ENCODE data around the gene MCEE.
"Not testable (repeated sequence)": the region's sequence is repeated elsewhere in the genome, so short reads cannot be mapped to it uniquely, and the experiment has no call there.

MCEE gene

DNA sequence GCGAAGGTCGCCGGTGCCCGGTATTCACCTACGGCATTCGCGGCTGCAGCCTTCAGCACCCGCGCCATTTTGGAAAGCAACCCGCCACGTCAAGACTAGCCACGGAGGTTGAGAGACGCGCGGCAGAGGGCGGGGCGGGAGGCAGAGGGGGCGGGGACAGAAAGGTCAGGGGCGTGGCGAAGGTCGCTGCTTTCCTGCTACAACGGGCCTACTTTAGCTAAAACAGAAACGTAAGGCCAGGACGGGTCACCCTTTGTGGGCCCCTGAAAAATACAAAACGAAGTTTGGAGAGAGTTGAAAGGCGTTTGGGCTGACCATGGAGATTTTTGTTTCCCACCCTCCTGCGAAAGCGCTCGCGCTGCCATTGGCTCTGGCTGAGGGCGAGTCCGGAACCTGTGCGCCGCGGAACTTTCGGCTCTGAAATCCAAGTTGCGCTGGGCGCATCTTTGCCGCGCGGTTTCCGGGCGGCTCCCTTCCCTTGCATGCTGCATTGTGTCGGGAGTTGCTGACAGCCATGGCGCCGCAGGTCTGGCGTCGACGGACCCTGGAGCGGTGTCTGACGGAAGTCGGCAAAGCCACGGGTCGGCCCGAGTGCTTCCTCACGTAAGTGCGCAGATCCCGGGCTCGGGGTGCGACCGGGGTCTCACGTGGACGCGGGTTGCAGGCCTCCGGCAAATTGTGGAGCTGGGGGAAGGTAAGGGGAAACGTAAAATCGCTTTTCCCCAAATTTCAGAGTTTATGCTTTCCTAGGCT lies at the start of gene MCEE, which contains the start of gene MPHOSPH10:
MCEE (minus strand) TSS at position 78 of the 753 bp plus-strand sequence; CDS start at position 68, 10 bp downstream.
MPHOSPH10 (plus strand) TSS at position 483 of the 753 bp plus-strand sequence; CDS start at position 515, 32 bp downstream.
- H3K36me3 ChIP-seq (ENCODE audit: control insufficient read depth, low read depth, low read length) = peaks cover 23% of the 10 kb centered on the region
- no peaks in the 10 kb centered on the region for H3K9me3 ChIP-seq (ENCODE audit: control insufficient read depth, low read depth, low read length)
- no peaks in the 10 kb centered on the region for H3K27me3 ChIP-seq (ENCODE audit: control insufficient read depth, insufficient read depth, low read length)
- H3K9ac ChIP-seq (ENCODE audit: low read length) = peak within 1 kb of the TSS; percentile 81
- H3K27ac ChIP-seq (ENCODE audit: low read length) = peak within 1 kb of the TSS; percentile 69
- peaks cover 7% of the 10 kb centered on the region for H3K4me1 ChIP-seq (ENCODE audit: control insufficient read depth, low read depth, low read length)
- H3K4me3 ChIP-seq (ENCODE audit: low read length) = peak within 1 kb of the TSS; percentile 84

- H3K36me3 ChIP-seq (ENCODE audit: control insufficient read depth, low read depth, low read length); H3K27me3 ChIP-seq (ENCODE audit: control insufficient read depth, insufficient read depth, low read length); H3K4me3 ChIP-seq (ENCODE audit: low read length); H3K27ac ChIP-seq (ENCODE audit: low read length); H3K4me1 ChIP-seq (ENCODE audit: control insufficient read depth, low read depth, low read length); H3K9ac ChIP-seq (ENCODE audit: low read length); H3K9me3 ChIP-seq (ENCODE audit: control insufficient read depth, low read depth, low read length): not testable (repeated sequence)
Observed at GRCh38 chr2:71178836-71179235, 48.8 kb upstream of the MCEE start.

- Histone ChIP-seq H3K9me3 (ENCODE audit: control insufficient read depth, low read depth, low read length) (no peaks in the 10 kb centered on the region), H3K27ac (ENCODE audit: low read length) (no peak overlapping the region), H3K27me3 (ENCODE audit: control insufficient read depth, insufficient read depth, low read length) (no peaks in the 10 kb centered on the region), H3K4me3 (ENCODE audit: low read length) (no peak overlapping the region), H3K9ac (ENCODE audit: low read length) (no peak overlapping the region), H3K36me3 (ENCODE audit: control insufficient read depth, low read depth, low read length) (no peaks in the 10 kb centered on the region), H3K4me1 (ENCODE audit: control insufficient read depth, low read depth, low read length) (no peaks in the 10 kb centered on the region)
Observed at GRCh38 chr2:71174207-71174606, 44.2 kb upstream of the MCEE start.

- Histone ChIP-seq H3K36me3 (ENCODE audit: control insufficient read depth, low read depth, low read length) (no peaks in the 10 kb centered on the region), H3K27ac (ENCODE audit: low read length) (no peak overlapping the region), H3K4me3 (ENCODE audit: low read length) (no peak overlapping the region), H3K9me3 (ENCODE audit: control insufficient read depth, low read depth, low read length) (no peaks in the 10 kb centered on the region), H3K9ac (ENCODE audit: low read length) (no peak overlapping the region), H3K27me3 (ENCODE audit: control insufficient read depth, insufficient read depth, low read length) (no peaks in the 10 kb centered on the region), H3K4me1 (ENCODE audit: control insufficient read depth, low read depth, low read length) (no peaks in the 10 kb centered on the region)
Observed at GRCh38 chr2:71173096-71173495, 43.1 kb upstream of the MCEE start.

DNA sequence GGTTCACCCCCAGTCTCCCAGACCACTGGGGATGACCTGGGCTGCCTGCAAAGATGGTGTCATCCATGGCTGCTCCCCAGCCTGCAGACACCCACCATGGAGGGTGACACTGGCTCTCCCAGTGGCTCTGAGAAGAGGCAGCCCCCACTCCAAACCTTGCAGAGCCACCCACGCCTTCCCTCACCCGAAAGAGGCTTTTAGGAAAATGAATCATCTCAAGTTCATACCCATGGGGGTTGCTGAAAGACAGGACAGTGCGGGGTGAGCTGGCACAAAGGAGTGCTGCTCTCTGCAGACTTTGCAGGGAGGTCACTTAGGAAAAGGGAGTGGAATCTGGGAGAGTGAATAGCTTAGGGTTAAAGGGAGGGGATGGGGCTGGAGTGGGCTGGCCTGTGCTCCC lies 36.8 kb upstream of the MCEE start:
- no peak overlapping the region for H3K4me3 ChIP-seq (ENCODE audit: low read length)
- H3K36me3 ChIP-seq (ENCODE audit: control insufficient read depth, low read depth, low read length) = no peaks in the 10 kb centered on the region
- H3K4me1 ChIP-seq (ENCODE audit: control insufficient read depth, low read depth, low read length) = no peaks in the 10 kb centered on the region
- no peak overlapping the region for H3K9ac ChIP-seq (ENCODE audit: low read length)
- no peak overlapping the region for H3K27ac ChIP-seq (ENCODE audit: low read length)
- H3K27me3 ChIP-seq (ENCODE audit: control insufficient read depth, insufficient read depth, low read length) = no peaks in the 10 kb centered on the region
- H3K9me3 ChIP-seq (ENCODE audit: control insufficient read depth, low read depth, low read length) = no peaks in the 10 kb centered on the region

- H3K4me1 ChIP-seq (ENCODE audit: control insufficient read depth, low read depth, low read length) = peaks cover 6% of the 10 kb centered on the region
- no peaks in the 10 kb centered on the region for H3K9me3 ChIP-seq (ENCODE audit: control insufficient read depth, low read depth, low read length)
- no peaks in the 10 kb centered on the region for H3K36me3 ChIP-seq (ENCODE audit: control insufficient read depth, low read depth, low read length)
- no peaks in the 10 kb centered on the region for H3K27me3 ChIP-seq (ENCODE audit: control insufficient read depth, insufficient read depth, low read length)
- H3K4me3 ChIP-seq (ENCODE audit: low read length) = no peak overlapping the region
- H3K9ac ChIP-seq (ENCODE audit: low read length) = no peak overlapping the region
- H3K27ac ChIP-seq (ENCODE audit: low read length) = no peak overlapping the region
Observed at GRCh38 chr2:71157124-71157793, 27.2 kb upstream of the MCEE start.

- peaks cover 6% of the 10 kb centered on the region for H3K4me1 ChIP-seq (ENCODE audit: control insufficient read depth, low read depth, low read length)
- no peak overlapping the region for H3K27ac ChIP-seq (ENCODE audit: low read length)
- no peaks in the 10 kb centered on the region for H3K9me3 ChIP-seq (ENCODE audit: control insufficient read depth, low read depth, low read length)
- H3K4me3 ChIP-seq (ENCODE audit: low read length) = no peak overlapping the region
- no peaks in the 10 kb centered on the region for H3K36me3 ChIP-seq (ENCODE audit: control insufficient read depth, low read depth, low read length)
- H3K27me3 ChIP-seq (ENCODE audit: control insufficient read depth, insufficient read depth, low read length) = no peaks in the 10 kb centered on the region
- no peak overlapping the region for H3K9ac ChIP-seq (ENCODE audit: low read length)
Observed at GRCh38 chr2:71156573-71156972, 26.5 kb upstream of the MCEE start.

GRCh38 chr2:71155846-71156245 lies 25.8 kb upstream of the MCEE start:
- Histone ChIP-seq H3K27ac (ENCODE audit: low read length) (no peak overlapping the region), H3K27me3 (ENCODE audit: control insufficient read depth, insufficient read depth, low read length) (no peaks in the 10 kb centered on the region), H3K9ac (ENCODE audit: low read length) (no peak overlapping the region), H3K4me3 (ENCODE audit: low read length) (no peak overlapping the region), H3K4me1 (ENCODE audit: control insufficient read depth, low read depth, low read length) (peaks cover 6% of the 10 kb centered on the region), H3K36me3 (ENCODE audit: control insufficient read depth, low read depth, low read length) (no peaks in the 10 kb centered on the region), H3K9me3 (ENCODE audit: control insufficient read depth, low read depth, low read length) (no peaks in the 10 kb centered on the region)

GRCh38 chr2:71154798-71155197 lies 24.8 kb upstream of the MCEE start:
- no peak overlapping the region for H3K27ac ChIP-seq (ENCODE audit: low read length)
- no peaks in the 10 kb centered on the region for H3K27me3 ChIP-seq (ENCODE audit: control insufficient read depth, insufficient read depth, low read length)
- H3K4me3 ChIP-seq (ENCODE audit: low read length) = no peak overlapping the region
- H3K9me3 ChIP-seq (ENCODE audit: control insufficient read depth, low read depth, low read length) = no peaks in the 10 kb centered on the region
- H3K4me1 ChIP-seq (ENCODE audit: control insufficient read depth, low read depth, low read length) = peaks cover 6% of the 10 kb centered on the region
- H3K9ac ChIP-seq (ENCODE audit: low read length) = no peak overlapping the region
- H3K36me3 ChIP-seq (ENCODE audit: control insufficient read depth, low read depth, low read length) = peaks cover 7% of the 10 kb centered on the region

DNA sequence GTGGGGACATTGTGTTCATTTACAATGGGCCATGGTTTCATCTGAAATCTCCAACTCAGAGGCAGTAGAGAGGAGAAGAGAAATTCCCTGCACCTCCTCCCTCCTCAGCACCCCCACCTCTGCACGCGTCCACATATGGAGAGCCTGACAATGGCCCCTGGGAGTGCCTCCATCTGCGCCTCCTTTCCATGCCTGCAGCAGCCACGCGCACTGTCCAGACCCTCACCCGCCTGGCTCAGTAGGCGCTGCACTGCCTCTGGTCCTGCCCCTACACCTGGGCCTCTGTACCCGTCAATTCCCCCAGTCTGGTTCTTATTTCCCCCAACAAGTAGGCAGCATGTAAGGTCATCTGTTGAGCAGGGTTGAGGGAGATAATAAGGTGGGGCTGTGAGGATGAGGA lies 24.2 kb upstream of the MCEE start:
- H3K27ac ChIP-seq (ENCODE audit: low read length) = no peak overlapping the region
- H3K9ac ChIP-seq (ENCODE audit: low read length) = no peak overlapping the region
- peaks cover 12% of the 10 kb centered on the region for H3K36me3 ChIP-seq (ENCODE audit: control insufficient read depth, low read depth, low read length)
- peaks cover 6% of the 10 kb centered on the region for H3K4me1 ChIP-seq (ENCODE audit: control insufficient read depth, low read depth, low read length)
- H3K4me3 ChIP-seq (ENCODE audit: low read length) = no peak overlapping the region
- H3K27me3 ChIP-seq (ENCODE audit: control insufficient read depth, insufficient read depth, low read length) = no peaks in the 10 kb centered on the region
- no peaks in the 10 kb centered on the region for H3K9me3 ChIP-seq (ENCODE audit: control insufficient read depth, low read depth, low read length)

DNA sequence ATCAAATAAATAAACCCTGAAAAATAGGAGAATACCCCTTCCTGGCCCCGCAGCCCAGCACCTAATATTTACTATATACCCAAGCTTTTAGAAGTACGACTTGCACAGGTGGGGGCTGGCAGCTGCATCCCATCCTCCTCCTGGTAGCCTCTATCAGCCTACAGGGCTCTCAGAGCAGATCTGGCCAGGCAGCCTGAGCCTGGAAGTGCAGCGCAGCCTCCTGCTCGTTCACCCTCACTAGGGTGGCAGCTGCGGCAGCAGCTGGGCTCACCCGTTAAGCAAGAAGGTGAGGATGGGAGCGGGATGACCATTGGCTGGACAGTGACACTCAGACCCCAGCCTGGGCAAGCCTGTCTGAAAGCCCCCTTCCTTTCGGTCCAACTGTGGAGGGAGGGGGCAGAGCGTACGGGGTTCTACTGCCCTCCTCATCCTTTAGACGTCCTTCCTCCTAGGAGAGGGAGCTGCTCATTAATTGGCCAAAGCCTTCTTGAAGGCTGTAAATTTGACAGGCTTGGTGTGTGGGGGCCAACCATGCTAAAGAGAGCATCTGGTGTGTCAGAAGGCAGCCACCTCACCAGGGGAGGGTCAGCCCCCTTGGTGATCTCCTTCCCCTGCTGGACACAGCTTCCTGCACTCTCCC lies 23.7 kb upstream of the MCEE start:
- no peak overlapping the region for H3K27ac ChIP-seq (ENCODE audit: low read length)
- H3K9me3 ChIP-seq (ENCODE audit: control insufficient read depth, low read depth, low read length) = no peaks in the 10 kb centered on the region
- H3K9ac ChIP-seq (ENCODE audit: low read length) = no peak overlapping the region
- H3K4me3 ChIP-seq (ENCODE audit: low read length) = no peak overlapping the region
- H3K4me1 ChIP-seq (ENCODE audit: control insufficient read depth, low read depth, low read length) = peaks cover 6% of the 10 kb centered on the region
- no peaks in the 10 kb centered on the region for H3K27me3 ChIP-seq (ENCODE audit: control insufficient read depth, insufficient read depth, low read length)
- peaks cover 18% of the 10 kb centered on the region for H3K36me3 ChIP-seq (ENCODE audit: control insufficient read depth, low read depth, low read length)
